ENCODE data around the gene NOC2L.

DNA sequence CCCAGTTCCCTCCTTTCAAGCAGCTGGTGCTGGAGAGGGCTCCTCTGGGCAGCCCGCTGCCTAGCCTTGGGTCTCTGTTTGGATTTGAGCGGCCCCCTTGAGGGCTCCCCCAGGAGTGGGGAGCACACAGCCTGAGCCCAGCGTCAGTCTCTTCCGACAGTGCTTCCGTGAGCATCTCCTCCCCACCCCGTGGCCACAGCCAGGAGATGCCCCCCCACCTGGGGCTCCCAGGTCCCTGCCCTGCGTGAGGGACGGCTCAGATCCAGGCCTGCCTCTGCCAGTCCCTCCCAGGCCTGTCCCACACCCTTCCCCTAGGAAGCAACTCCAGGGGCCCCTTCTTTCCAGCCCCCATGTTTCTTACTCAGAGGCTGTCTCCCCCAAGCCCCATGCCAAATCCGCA is 31.8 kb downstream of the NOC2L start:
- TF ChIP-seq EP300 (IDR thresholded peaks at IDR 0.05; ENCODE audit: borderline replicate concordance) (no peak), RAD21 (IDR thresholded peaks at IDR 0.05; ENCODE audit: low read depth) (no peak), YY1 (IDR thresholded peaks at IDR 0.05; ENCODE audit: low read depth) (no peak), CEBPB (IDR thresholded peaks at IDR 0.05) (no peak), TAF1 (IDR thresholded peaks at IDR 0.05; ENCODE audit: low read depth) (no peak)
- TF ChIP-seq, protein P1, sequence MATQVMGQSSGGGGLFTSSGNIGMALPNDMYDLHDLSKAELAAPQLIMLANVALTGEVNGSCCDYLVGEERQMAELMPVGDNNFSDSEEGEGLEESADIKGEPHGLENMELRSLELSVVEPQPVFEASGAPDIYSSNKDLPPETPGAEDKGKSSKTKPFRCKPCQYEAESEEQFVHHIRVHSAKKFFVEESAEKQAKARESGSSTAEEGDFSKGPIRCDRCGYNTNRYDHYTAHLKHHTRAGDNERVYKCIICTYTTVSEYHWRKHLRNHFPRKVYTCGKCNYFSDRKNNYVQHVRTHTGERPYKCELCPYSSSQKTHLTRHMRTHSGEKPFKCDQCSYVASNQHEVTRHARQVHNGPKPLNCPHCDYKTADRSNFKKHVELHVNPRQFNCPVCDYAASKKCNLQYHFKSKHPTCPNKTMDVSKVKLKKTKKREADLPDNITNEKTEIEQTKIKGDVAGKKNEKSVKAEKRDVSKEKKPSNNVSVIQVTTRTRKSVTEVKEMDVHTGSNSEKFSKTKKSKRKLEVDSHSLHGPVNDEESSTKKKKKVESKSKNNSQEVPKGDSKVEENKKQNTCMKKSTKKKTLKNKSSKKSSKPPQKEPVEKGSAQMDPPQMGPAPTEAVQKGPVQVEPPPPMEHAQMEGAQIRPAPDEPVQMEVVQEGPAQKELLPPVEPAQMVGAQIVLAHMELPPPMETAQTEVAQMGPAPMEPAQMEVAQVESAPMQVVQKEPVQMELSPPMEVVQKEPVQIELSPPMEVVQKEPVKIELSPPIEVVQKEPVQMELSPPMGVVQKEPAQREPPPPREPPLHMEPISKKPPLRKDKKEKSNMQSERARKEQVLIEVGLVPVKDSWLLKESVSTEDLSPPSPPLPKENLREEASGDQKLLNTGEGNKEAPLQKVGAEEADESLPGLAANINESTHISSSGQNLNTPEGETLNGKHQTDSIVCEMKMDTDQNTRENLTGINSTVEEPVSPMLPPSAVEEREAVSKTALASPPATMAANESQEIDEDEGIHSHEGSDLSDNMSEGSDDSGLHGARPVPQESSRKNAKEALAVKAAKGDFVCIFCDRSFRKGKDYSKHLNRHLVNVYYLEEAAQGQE (IDR thresholded peaks at IDR 0.05; ENCODE audit: low read depth): no peak
- TF ChIP-seq, protein P2, sequence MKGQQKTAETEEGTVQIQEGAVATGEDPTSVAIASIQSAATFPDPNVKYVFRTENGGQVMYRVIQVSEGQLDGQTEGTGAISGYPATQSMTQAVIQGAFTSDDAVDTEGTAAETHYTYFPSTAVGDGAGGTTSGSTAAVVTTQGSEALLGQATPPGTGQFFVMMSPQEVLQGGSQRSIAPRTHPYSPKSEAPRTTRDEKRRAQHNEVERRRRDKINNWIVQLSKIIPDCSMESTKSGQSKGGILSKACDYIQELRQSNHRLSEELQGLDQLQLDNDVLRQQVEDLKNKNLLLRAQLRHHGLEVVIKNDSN (IDR thresholded peaks at IDR 0.05): no peak
